ENCODE measurements around the gene LYAR.
A peak's percentile ranks its signal among the peaks of the same experiment; 100 is the strongest.
"Not testable (repeated sequence)": the region's sequence is repeated elsewhere in the genome, so short reads cannot be mapped to it uniquely, and the experiment has no call there.

The LYAR gene

GRCh38 chr4:4259484-4260100 is 30.4 kb downstream of the LYAR start:
- no peak for DNase-seq

GRCh38 chr4:4257705-4258104 is 32.2 kb downstream of the LYAR start:
- not testable (repeated sequence) for DNase-seq

GRCh38 chr4:4256799-4257198 is 33.2 kb downstream of the LYAR start:
- DNase-seq = no peak

GRCh38 chr4:4254666-4255065 is 35.3 kb downstream of the LYAR start:
- no peak for DNase-seq

DNA sequence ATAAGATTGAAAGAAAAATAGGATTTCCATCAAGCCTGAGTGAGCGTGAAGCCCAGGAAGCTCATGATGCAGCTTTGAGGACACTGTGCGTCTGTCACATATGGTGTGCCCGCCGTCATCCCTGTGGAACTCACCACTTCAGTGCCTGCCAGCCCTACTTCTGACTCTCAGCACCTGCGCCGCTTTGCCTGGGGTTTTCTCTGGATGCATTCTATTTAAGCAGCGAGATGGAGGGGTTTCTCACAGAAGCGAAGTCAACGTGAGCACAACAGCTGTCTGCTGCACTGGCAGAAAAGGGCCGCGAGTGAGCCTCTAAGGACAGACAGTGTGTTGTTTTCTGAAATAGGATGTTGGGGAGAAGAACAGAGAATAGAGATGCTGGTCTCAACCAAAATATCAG is 35.8 kb downstream of the LYAR start:
- DNase-seq = no peak

GRCh38 chr4:4249866-4250265 is 40.1 kb downstream of the LYAR start:
- DNase-seq = no peak

DNA sequence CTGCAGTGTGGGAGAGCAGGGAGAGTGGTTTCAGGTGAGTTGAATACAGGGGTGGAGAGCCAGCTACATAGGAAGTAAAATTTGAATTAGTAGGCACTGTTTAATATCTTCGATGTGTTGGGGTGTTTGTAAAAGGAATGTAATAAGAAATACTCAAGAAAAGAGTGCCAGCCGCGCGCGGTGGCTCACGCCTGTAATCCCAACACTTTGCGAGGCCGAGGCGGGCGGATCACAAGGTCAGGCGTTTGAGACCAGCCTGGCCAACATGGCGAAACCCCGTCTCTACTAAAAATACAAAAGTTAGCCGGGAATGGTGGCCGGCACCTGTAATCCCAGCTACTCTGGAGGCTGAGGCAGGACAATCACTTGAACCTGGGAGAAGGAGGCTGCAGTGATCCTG is 40.6 kb downstream of the LYAR start:
- not testable (repeated sequence) for DNase-seq

DNA sequence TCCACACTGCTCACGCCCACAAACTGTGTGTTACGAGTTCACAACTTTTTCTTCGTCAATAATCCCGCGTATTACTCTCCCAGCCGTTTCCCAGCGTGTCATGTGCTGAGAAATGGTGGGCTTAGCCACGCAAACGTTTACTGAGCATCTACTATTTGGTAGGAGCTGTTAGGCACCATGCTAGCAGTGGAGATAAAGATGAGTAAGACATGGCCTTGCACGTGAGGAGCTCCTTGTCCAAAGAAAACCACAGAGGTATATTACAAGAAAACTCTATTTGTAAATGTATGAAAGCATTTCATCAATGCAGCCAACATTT is 41.1 kb downstream of the LYAR start:
- DNase-seq = no peak

DNA sequence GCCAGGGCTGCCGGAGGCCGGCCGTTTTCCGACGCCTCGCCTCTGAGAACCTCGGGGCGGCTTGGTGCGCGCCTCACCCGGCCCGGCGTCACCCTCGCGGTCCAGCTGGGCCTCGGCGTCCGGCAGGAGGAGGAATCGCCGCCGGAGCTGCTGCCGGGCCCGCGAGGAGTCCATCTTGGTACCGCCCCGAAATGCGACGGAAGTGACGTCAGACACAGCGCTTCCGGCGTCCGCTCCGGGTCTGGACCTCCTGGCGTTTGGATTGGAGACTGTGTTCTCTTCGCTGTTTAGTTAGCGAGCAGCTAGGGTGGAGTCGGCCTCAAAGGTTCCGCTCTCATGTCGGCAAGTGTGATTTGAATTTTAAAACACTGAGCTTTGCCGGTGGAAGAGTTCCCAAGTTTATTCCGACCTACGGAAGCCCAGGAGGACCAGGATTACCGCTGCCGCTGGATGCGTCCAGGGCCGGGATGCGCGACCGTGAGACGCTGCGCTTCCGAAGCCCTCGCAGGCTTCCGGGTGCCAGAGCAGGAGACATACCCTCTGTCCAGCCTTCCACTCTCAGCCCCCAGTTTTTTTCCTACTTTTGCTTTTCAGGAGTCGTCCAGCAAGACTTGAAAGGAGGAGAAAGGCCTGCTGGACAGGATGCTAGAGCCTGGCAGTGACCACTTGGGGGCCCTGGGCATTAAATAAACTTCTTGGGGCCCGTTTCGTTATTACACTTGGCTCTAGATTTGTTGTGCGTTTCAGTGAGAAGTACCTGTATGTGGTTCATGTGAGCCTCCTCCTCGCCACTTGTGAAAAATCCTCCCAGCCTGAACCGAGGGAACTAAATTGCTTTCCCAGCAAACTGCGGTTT is 41.7 kb downstream of the LYAR start, which contains the start of gene TMEM128:
Gene TMEM128, minus strand, starts transcription at position 195 of the 856 bp plus-strand sequence. Its CDS starts 21 bp downstream, at position 174.
- DNase-seq = peak; percentile 92 to 93

GRCh38 chr4:4247696-4248028 is 42.3 kb downstream of the LYAR start:
- peak in 1 of 2 donors; percentile 21 for DNase-seq

GRCh38 chr4:4245172-4245571 is 44.8 kb downstream of the LYAR start:
- no peak for DNase-seq

- DNase-seq = not testable (repeated sequence)
Measured at GRCh38 chr4:4239551-4239950, 50.4 kb downstream of the LYAR start.

GRCh38 chr4:4233610-4234009 is 56.3 kb downstream of the LYAR start:
- no peak for DNase-seq

DNA sequence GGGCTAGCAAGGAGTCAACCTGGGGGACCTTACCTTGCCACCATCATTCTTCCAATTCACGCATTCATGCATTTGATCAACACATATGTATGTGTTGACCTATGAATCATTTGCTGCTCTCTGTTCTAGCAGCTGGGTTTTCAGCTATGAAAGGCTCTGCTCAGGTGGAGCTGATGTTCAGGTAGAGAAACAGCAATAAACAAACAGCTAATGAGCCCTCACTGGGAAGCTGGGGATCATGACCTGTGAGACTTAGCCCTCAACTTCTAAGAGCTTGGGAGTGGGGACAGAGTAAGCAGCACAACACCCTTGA is 61.6 kb downstream of the LYAR start:
- DNase-seq = no peak

- DNase-seq = no peak
Measured at GRCh38 chr4:4227510-4228355, 62.2 kb downstream of the LYAR start.

DNA sequence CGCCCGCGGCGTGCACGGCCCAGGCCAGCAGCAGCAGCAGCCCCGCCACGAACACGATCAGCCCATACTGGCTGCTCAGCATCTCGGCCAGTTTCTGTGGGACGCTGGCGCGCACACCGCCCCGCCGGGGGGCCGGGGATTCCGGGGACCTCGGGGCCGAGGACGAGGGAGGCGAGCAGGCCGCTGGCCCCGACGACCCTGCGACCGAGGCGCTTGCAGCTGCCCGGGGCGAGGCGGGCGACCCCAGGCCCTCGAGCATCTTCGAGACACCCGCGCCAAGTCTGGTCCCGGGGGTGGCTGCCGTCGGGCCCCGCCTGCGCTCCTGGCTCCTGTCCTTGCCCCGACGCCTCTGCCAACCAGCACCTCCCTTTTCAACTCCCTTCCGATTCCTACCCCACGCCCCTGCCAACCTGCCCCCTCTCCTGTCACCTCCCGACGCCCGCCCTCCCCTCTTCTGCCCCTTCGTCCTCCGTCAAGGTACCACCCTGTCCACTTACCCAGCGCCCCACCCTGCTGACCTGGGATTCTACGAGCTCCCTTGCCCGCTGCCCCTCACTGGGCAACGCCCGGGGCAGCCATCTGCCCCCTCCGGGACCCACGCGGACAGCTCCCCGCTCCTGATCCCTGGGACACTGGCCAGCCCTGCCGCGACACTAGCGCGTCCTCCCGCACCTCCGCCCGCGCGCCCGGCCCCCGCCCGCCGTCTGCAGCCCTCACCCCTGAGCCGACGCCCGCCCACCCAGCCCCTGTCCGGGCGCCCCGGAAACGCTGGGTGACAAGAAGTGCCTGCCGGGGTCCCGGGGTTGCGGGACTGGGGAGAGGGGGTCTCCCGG is 63.1 kb downstream of the LYAR start, which contains the start of gene OTOP1:
Gene OTOP1, minus strand, starts transcription at position 324 of the 833 bp plus-strand sequence. Its CDS starts 65 bp downstream, at position 259.
- no peak for DNase-seq

DNA sequence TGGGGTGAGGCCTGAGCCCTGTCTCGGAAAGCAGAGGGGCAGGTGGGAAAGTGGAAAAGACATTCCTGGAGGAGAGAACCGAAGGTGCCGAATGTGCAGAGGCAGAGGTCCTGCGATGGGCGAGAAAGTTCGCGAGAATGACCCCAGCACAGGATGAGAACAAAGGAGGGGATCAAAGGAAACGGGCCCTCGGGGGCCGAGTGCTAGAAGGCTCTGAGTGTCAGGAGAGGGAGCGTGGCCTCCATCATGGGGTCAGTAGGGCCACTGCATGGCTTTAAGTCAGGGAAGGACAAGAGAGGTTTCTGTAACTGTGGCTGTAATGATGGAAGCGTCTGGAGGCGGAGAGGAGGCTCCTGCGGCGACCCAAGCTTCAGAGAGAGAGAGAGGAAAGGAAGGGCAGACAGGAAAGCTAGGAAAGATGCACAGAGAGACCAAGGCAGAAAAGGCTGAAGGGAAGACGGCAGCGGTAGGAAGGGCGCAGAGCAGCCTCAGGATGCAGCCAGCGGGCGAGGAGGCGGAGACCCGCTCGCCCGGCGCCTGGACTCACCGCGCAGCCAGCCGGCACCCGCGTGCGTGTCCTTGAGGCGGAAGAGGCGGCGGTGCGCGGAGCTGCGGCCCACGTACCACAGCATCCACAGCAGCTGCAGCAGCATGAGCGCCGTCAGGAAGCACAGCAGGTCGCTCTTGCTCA is 63.9 kb downstream of the LYAR start:
- DNase-seq = no peak

Data from CD4-positive, alpha-beta T cell treated with Interleukin-1 beta for 1 hour (primary cell).